Measurements from ENCODE around the gene CHD6.

Gene CHD6

DNA sequence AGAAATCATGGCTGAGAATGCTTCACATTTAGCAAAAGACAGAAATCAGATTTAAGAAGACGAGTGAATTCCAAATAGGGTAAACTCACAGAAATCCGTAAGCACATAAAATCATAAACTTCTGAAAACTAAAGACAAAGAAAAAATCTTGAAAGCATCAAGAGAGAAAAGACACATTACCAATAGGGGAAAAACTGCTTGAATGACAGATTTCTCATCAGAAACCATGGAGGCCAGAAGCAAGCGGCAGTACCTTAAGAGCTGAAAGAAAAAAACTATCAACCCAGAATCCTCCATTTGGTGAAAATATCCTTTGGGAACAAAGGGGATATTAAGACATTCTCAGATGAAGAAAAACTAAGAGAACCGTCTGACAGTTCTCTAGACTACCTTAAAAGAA, 185.0 kb downstream of the CHD6 start:
- no peak for DNase-seq (ENCODE audit: low read depth in 3 of 3, low spot score in 1 of 3)

DNA sequence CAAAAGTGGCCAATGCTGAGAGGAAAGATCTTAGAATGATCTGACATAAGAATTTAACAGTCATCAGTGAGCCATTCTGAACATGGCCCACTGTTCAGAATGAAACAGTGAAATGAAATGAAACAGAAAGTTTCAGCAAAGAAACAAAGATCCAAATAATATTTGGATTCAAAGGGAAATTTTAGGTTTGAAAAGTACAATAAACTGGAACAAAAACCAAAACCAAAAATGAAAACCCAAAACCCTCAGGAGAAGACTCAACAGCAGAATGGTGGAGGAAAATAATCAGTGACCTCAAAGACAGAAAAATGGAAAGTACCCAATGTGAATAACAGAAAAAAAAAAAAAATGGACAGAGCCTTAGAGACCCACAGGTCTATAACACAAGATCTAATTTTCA, 185.4 kb downstream of the CHD6 start:
- DNase-seq (ENCODE audit: low read depth in 3 of 3, low spot score in 1 of 3): no peak

DNA sequence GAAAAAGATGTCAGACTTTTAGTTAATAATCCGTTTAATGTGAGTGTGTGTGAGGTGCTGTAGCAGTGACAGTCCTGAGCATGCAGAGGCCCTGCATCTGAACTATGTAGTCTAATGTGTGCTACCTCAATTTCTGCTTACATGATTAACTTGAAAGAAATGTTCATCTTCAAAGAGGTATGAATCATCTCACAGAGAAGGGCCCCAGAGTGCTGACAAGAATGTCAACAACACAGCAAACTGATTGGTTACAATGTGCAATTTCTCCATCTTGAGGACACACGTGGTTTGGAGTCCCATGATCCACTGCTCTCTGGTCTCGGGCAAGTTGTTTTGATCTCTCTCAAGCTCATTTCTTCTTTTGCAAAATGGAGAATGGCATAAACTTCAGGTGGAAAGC, 189.9 kb downstream of the CHD6 start:
- peak in 1 of 3 donors; percentile 5 for DNase-seq (ENCODE audit: low read depth in 3 of 3, low spot score in 1 of 3)

DNA sequence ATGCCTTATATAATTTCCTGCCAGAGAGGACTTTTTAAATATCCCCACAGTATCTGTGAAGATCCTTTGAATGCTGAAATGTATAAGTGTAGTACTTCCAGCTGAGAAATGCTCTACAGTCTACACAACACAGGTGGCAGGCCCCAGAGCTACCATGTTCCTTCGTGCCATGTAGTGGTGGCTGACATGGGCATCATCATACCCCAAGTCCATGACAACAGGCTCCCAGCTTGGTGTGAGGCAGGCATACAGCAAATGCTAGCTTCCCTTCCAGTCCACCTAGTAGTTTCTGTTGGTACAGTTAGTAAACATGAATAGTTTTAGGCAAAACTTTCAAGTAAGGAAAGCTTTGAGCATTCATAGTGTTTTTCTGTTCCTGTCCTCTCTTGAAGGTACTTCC, 190.3 kb downstream of the CHD6 start:
- DNase-seq (ENCODE audit: low read depth in 3 of 3, low spot score in 1 of 3): no peak

DNA sequence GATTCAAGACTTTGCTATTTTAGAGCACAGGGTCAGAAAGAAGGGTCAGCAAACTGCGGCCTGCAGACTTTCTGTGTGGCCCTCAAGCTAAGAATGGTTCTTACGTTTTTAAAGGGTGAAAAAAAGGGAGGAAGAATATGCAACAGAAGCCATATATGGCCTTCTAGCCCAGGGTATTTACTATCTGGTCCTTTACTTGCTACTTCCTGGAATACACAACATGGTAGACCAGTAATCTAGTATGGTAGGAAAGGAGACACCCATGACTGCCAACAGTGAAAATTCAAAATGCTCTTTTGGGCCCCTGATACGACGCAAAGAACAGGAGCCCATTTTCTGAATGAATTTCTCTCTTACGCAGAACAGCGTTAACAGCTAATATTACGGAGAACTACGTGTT, 191.2 kb downstream of the CHD6 start:
- no peak for DNase-seq (ENCODE audit: low read depth in 3 of 3, low spot score in 1 of 3)

DNA sequence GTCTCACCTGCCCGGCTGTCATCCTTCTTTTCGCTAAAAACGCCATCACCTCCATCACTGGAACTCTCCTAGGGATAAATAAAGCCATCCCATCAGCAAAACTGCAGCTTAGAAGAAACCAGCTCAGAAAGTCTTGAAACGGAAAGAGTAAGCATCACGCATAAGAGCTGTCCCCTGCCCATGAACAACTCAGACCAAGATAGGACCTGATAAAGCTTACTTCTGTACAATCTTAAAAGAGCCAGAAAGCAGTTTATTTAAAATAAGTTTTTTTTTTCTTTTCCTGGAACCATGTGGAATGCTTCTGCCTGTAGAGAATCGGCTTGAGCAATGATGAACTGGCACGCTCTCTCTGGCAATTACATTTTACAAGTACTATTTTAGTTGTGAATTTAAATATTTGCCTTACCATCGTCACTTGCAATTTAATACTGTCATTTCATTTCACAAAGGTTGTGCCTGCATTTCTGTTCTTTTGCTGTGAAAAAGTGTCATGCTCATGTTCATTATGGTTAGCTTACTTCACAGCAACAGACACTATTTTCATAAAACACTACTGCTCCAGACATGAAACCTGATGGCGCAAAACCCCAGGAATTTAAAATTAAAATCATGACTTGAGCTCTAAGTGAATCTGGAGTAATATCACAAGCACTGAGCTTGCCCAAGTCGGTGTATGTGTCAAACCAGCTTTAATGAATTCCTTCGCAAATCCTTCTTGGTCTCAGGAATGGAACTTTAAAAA, 191.9 kb downstream of the CHD6 start:
- no peak for DNase-seq (ENCODE audit: low read depth in 3 of 3, low spot score in 1 of 3)

DNA sequence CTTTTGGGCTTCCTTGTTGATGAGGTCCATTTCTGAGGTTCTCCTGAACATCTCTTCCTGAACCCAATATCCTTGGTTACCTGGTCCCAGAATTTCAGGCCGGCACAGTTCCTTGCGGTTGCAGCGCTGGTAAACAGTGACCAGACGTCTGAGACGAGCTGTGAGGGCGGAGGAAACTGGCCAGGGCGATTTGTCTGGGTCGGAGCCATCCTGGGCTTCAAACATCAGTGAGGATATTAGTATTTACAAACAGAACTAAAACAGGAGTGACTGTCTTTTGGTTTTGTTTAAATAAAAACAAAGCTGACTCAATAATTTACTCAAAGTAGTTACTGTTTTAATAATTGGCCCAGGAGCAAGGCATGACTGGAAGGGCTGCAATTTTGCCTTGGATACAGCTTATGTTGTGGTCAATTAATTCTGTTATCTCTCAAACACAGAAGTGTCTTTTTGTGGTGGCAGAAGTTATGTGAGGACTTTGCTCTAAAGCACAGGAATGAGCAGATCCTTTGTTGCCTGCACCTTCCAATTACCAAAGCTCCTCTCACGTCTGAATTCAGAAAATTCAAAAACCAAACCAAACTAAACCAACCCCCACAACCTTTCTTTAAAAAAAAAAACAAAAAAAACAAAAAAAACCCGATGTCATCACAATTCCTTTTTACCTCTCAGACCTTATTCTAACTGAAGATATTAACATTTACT, 192.8 kb downstream of the CHD6 start:
- DNase-seq (ENCODE audit: low read depth in 3 of 3, low spot score in 1 of 3): no peak

DNA sequence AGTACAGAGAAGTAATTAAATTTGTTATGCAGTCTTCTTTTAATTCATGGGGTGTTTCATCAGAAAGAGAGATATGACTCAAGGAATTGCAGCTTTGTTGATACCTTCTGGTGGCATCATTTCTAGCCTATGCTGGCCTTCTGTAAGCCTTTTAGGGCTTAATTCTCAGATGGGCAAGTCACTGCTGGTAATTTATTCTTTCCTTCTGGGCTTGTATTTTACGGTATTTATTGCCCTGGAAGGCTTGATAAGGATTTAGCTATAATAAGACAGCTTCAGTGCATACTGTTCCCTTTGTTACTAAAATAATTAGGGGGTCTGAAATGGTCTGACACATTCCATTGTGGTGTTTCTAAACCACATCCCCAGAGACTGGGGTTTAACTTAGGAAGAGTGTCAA, 193.6 kb downstream of the CHD6 start:
- DNase-seq (ENCODE audit: low read depth in 3 of 3, low spot score in 1 of 3): no peak

DNA sequence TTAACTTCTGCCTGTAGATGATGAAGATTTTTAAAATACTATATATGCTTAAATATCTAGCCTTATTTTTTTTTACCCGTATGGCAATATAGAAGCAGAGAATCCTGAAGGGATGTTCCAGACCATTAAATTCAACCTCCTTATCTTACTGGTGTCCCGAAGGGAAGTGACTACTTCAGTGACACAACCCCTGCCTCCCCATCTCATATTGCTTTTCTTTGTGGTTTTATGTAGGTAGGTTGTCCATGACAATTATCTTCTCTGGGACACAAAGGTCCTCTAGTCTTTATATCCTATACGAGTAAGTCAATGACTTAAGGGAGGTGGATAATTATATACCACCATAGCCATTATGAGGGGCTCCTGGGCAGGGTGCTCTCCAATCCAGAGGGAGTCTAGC, 194.2 kb downstream of the CHD6 start:
- DNase-seq (ENCODE audit: low read depth in 3 of 3, low spot score in 1 of 3): no peak

DNA sequence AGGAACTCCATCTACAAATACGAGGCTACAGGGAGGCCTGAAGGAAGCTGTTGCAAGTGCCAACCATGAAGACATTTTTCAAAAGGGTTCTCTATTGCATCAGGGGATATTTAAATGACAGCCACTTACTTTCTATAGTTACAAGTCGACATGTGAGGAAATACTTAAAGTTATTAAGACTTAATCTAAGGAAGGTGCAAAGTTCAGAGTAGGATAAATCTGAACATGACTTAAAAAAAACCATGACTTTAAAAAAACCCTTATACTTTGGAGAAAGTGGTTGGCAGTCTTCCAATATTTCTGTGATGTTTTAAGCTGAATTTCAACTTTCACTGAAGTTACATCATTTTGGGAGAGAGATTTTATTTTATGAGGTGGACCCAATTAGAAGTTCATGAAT, 195.2 kb downstream of the CHD6 start:
- no peak for DNase-seq (ENCODE audit: low read depth in 3 of 3, low spot score in 1 of 3)

DNA sequence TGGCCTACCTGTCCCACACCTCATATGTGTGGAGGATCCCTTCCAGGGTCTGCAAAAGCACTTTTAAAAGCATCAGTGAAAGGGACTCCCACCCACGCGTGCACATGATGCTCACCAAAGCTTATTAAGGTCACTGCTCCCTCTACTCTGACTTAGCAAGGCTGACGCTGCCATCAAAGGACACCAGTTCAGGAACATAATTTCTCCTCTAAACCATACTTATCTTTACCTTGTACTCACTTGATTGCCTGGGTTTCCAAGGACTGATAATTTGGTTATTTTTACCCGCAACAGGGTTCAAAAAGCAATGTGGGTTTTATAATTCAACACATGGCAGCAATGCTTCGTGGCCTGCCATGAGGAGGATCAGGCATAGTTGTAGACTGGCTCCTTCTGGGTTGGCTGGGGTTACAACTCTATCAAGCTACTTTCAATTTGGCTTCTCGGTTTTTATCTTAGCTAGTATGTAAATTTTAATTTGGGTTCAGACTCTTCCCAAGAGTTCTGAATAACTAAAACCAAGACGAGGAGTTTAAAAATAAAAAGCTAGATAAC, 199.4 kb downstream of the CHD6 start:
- DNase-seq (ENCODE audit: low read depth in 3 of 3, low spot score in 1 of 3): no peak

DNA sequence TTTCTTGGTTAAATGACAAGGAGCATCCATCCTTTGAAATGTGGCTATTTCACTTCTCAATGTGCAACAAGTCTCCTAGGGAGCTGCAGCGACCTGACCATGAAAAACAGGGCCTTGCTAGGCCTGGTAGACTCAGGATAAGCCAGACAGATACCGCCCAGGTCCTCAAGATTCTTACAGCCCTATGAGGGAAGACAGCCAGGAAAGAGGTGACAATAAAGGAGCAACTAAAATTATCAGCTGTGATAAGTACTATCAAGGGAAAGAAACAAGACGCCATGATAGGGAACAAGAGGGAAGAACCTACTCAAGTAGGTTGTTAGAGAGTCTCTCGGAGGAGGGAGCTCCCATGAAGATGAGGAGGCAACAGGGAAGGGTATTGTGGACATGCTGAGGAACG, 200.1 kb downstream of the CHD6 start:
- no peak for DNase-seq (ENCODE audit: low read depth in 3 of 3, low spot score in 1 of 3)

DNA sequence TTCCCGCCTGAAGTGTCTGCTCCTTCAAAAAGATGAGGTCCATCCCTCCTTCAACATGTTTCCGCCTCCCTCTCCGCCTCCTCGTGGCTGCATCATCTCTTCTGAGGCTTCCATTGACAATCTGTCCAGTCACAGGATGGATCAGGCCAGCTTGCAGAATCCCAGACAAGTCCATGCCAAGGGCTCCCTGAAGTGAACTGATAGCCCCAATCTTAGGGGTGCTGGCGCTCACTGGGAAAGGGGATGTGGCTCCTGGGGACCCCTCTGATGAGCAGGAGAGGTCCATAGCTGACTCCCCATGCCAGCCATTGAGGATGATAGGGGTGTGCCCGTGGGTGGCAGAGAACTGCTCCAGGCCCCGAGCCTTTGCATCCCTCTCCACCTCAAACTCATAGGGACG, 203.0 kb downstream of the CHD6 start:
- no peak for DNase-seq (ENCODE audit: low read depth in 3 of 3, low spot score in 1 of 3)

DNA sequence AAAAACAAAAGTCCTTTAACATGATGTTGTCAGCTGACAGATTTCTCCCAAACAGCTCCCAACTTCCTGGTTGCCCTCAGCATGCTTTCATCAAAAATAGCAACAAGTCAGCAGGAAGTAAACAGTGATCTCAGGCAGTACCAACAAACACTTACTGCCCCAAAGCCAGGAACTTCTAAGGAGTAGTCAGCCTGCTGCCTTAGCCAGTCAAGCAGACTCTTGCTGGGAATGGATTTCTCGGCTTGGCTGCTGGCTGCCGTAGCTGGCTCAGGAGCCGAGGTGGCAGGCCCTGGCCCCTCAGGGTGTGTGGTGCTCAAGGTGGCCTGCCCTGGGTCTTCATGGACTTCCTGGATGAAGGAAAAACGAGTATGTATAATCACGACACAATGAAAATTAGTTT, 205.0 kb downstream of the CHD6 start:
- no peak for DNase-seq (ENCODE audit: low read depth in 3 of 3, low spot score in 1 of 3)

DNA sequence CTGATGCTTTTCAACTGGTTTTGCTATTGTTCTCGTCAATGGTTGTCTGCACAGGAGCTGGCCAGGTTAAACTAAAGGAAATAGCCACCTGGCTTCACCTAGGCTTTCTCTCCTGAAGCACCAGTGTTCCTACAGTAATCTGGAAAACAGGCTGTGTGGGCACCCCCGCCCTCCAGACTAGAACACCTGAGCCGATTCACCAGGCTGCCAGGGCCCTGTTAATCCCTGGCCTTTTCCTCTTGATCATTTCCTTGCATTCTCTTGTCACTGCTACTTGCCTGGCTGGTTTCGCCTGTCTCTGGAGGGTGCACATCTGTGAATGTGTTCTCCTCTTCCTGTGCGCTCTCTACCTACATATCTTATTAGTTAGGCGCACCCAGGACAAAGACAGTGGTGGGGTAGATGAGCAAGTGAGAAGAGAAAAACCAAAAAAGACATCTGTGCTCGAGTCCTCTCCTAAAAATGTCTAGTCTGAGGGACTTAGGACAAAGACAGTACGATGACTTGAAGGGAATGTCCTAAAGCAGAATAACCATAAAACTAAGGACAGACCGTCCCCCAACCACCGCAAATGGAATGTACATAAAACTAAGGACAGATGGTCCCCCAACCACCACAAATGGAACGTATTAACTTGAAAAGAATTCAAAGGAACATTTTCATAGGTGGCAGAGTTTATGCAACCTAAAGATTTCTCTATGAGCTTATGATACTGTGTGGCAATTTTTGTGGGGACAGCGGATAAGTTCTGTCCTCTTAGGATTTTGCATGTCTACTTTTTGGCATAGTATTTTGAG, 205.7 kb downstream of the CHD6 start:
- DNase-seq (ENCODE audit: low read depth in 3 of 3, low spot score in 1 of 3): no peak

DNA sequence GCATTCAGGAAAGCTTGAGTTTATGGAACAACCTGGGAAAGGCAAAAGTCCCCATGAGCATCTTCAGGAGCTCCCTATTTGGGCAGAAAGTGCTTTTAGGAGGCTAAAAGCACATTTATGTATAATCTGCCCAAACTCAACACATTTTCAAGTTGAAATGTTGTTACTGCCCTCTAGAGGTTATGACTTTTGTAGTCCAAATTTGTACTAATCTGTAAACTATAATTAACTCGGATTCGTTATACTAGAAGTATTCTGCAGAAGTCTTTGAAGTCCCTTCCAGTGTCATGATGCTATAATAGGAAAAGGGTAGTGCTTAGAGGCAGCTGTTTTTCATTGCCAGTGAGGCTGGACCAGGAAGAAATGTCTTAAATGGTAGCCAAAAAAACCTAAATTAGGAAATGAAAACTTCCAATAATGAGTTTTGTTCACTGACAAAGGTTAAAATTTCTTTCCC, 206.8 kb downstream of the CHD6 start:
- no peak for DNase-seq (ENCODE audit: low read depth in 3 of 3, low spot score in 1 of 3)

DNA sequence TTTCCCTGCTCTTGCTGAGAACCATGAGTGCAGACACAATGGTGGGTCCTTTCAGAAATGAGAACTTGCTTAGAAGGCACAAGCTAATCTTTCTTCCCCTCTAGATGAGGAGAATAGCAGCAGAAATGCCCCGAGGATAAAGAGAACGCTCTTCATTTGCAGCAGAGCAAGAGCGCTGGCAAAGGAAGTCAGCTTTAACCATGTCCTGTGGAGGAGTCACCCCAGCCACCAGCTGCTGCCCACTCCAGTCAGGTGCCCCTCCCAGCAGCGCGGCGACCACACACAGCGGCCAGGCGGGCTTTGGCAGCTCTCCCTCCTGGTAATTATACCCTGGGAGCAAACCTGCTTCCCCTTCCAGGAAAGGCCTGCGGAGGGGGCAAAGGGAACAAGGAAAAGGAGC, 209.2 kb downstream of the CHD6 start:
- DNase-seq (ENCODE audit: low read depth in 3 of 3, low spot score in 1 of 3): no peak

DNA sequence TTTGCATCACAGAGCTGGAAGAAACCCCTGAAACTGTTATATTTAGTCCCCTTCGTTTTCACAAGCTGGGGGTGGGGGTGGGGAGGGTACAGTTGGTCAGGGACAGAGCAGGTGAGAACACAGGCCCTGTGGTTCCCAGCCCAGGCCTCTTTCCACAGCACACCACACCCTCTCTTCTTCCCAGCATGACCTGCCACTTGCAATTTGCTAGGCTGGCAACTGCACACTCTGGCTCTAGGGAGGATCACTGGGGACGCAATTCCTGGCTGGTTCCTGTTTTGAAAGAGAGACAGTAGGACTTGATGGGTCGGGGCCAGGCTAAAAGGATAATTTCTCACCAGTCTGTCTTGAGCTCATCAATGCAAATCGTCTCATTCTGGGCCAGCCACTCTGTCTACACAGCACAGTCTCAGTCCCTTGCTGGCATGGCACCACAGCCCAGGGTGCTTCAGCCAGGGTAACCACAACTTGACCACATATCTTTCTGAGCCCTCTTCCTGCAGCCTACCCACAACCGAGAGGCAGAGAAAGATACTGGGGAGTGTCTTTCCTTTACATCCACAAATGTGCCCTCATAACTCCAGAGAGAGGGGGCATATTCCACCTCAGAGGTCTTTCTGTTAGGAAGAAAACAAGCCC, 209.9 kb downstream of the CHD6 start:
- no peak for DNase-seq (ENCODE audit: low read depth in 3 of 3, low spot score in 1 of 3)

DNA sequence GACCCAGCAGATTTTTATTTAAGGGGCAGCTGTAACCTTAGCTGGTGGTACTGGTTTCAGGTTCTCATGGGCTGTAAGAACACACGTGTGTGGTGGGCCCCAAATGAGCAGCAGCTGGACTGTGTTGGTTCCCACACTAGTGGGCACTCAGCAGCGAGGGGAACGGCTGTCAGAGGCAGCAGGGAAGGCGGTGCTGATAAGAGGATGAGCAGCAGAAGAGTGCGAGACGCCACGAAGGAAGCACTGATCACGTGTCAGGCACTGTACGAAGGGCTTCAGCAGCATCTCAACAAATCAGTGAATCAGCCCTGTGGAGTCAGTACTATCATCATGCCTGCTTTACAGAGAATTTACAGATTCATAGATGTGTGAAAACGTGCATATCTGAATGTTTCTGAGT, 210.6 kb downstream of the CHD6 start:
- no peak for DNase-seq (ENCODE audit: low read depth in 3 of 3, low spot score in 1 of 3)

DNA sequence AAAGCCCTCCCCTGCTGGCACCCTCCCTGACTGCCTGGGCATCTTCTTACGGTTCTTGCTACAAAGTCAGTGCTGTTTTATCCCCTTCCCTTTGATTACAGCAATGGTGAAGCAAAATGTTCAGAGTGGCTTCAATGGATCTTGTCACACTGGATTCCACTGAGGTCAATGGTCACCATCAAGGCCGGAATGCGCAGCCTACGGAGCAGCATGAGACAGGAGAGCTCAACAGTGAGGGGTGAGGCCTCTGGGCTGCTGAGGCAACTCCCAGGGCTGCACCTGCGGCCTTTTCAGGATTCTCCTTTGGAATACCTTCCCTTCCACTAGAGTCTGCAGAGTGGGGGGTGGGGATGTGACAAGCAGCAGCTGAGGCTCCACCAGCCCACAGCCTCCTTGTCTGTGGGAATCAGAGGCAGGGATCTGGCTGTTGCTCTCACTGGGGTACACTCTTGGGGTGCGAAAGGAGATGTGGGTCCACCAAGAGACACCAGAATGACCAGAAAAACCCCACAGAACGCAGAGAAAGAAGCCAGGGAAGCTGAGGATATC, 211.2 kb downstream of the CHD6 start:
- no peak for DNase-seq (ENCODE audit: low read depth in 3 of 3, low spot score in 1 of 3)

DNA sequence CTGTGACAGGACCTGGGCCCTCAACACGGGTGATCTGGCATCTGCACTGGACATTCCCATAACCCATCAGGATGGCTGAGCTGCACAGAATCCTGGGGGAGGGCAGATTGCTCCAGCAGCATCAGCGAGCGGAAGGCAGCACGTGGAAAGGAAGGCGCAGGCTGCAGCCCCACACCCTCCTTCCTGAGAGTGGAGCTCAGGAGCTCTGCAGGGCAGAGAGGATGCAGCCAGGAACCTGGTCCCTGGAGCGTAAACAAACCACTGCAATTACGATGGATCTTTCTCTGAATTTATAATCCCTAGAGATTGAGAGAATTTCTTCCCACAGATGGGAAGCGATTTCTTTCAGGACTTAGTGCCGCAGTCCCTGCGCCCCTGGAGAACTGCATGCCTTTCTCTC, 211.8 kb downstream of the CHD6 start:
- DNase-seq (ENCODE audit: low read depth in 3 of 3, low spot score in 1 of 3): no peak
